ELF-1 (cell line): Measurements from ENCODE around the gene FCN3.

Source experiments
- DNase-seq: peaks from one replicate; pipeline ENCODE4 v3.0.0-alpha.2; 2016; ENCODE audit warnings: low read depth, low spot score

The FCN3 gene

GRCh38 chr1:27358038-27358927 lies 16.3 kb downstream of the FCN3 start:
- no peak for DNase-seq

DNA sequence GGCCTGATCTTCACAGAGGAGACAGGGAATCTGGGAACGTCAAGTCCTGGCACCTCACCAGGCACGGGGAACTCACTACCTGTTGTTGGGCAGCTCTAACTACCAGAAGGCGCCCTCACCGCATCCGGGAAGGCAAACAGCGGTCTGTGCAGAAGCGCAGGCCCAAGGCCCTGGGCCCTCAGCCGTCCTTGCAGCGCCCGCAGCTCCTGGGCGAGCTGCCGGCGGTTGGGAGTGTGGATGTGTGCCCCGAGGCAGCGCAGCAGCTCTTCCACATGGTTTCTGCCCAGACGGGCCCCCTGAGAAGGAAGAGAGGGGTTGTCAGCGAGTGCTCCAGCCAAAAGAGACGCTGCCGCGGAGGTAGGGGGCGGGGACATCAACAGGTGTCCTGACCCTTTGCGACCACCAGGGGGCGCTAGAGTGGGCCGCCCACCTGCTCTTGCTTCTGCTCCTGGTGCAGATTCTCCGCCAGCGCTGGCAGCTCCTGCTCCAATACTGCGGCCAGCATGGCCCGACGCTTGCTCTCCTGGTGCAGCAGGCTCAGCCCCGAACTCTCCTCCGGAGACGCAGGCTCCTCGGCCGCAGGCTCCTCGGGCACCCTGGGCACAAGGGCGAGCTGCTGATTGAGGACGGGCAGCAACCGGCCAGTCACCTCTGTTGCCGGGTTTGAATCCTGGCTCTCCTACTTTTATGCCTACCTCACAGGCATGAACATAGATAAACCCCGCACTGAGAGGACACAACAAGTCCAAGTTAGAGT lies 17.2 kb downstream of the FCN3 start:
- peak; percentile 97 for DNase-seq

GRCh38 chr1:27356619-27357280 lies 17.9 kb downstream of the FCN3 start:
- peak; percentile 53 for DNase-seq

- DNase-seq = no peak
These were observed 18.4 kb downstream of the FCN3 start for GRCh38 chr1:27356277-27356618.

DNA sequence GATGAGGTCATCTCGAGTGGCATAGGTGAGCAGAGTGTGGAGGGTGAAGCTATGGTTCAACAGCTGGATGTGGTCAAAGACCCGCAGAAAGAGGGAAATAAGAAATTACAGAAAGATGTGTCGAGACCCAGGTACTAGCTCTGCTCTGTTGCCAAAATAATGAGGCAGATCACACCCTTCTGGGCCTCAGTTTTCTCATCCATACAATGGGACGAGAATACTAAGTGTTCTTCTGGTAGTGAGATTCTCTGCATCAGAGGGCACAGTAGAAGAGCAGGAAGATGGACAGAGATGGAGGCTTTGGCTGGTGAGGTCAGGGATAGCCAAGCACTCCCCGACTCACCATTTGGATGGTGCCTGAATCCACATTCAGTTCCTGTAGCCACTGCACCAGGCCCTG lies 18.9 kb downstream of the FCN3 start:
- no peak for DNase-seq

DNA sequence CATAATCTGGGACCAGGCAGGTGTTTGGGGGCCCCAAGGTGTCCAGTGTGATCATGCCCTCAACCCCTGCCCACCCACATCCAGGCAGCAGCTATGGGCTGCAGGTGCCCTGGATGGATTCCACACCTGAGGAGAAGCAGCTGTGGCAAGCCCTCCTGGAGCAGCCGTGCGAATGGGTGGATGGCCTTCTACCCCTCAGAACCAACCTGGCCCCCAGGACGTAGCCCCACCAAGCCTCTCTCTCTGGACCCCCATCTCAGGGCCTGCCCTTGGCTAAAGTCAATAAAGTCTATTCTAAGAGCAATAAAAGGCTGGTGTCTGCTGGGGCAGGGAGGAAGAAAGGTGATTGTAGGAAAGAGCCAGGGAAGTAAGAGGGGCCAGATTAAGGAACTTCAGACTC lies 21.0 kb downstream of the FCN3 start:
- no peak for DNase-seq

DNA sequence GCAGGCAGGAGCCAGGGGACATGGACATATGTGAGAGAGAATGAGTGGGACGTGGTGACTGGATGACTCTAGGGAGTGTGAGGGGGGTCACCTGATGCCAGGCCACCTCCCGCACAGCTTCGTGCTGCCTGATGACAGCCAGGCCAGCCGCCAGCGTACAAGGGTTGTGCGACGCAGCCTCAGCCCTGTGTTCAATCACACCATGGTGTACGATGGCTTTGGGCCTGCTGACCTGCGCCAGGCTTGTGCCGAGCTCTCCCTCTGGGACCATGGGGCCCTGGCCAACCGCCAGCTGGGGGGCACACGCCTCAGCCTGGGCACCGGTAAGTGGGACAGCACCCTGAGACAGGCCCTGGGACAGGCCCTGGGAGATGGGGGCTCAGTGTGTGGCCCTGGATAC lies 21.5 kb downstream of the FCN3 start:
- DNase-seq = no peak

GRCh38 chr1:27351541-27352107 lies 23.0 kb downstream of the FCN3 start:
- no peak for DNase-seq

GRCh38 chr1:27350663-27351540 lies 23.7 kb downstream of the FCN3 start:
- peak; percentile 96 for DNase-seq

DNA sequence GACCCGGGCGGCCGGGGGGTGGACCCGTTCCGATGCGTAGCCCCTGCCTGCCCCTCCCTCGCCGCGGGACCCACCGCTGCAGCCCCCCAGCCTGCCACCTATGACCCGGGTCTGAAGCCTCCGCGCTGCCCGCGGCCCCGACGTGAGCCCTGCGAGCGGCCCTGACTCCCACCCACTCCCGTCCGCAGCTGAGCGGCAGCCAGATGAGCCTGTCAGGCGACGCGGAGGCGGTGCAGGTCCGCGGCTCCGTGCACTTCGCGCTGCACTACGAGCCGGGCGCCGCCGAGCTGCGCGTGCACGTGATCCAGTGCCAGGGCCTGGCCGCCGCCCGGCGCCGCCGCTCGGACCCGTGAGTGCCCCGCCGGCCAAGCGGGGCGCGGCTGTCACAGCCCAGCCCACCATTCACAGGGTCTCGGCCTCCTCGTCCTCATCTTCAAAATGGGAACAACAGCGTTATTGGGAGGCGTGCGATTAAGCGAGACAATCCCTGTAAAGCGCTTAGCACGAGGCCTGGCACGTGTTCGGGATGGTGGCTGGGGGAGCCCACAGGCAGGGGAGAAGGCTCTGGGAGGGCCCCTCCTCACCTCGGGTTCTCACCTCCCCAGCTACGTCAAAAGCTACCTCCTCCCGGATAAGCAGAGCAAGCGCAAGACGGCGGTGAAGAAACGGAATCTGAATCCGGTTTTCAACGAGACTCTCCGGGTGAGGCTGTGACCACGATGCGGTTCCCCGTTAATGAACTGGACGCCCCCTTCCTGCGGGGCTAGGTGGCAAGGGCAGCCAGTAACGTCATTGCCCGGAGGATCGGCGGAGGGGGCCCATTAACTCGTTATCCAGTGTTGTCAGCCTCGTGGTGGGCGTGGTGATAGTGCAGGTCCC lies 24.6 kb downstream of the FCN3 start:
- DNase-seq = peak; percentile 85

- peak; percentile 83 for DNase-seq
These were observed 25.5 kb downstream of the FCN3 start for GRCh38 chr1:27348861-27349783.

DNA sequence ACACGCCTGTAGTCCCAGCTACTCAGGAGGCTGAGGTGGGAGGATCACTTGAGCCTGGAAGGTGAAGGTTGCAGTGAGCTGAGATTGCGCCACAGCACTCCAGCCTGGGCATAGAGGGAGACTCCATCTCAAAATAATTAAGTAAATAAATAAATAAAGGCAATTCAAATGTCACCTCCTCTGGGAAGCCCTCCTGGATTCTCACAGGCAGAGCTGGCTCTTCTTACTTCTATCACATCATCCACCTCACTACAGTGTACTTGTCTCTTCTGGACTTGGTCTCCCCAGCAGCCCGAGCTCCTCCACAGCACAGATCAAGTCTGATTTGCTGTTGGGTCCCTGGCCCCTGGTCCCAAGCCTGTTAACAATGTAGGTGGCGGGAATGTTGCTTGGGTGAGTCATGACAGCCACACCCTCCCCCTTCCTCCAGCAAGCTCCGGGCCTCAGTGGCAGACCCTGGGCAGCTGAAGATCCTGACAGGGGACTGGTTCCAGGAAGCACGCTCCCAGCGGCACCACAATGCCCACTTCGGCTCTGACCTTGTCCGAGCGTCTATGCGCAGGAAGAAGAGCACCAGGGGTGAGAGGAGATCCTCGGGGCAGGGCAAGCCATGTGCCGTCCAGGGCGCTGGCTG lies 27.5 kb downstream of the FCN3 start:
- peak; percentile 70 for DNase-seq

DNA sequence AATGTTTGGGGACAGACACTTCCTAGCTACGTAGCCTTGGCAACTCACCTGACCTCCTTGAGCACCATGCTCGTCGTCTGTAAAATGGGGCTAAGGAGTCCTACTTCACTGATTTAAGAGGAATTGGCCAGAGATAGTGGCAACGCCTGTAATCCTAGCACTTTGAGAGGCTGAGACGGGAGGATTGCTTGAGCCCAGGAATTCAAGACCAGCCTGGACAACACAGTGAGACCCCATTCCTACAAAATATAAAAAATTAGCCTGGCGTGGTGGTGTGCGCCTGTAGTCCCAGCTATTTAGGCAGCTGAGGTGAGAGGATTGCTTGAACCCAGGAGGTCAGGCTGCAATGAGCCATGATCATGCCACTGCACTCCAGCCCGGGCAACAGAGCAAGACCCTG lies 28.3 kb downstream of the FCN3 start:
- no peak for DNase-seq

GRCh38 chr1:27345272-27345671 lies 29.4 kb downstream of the FCN3 start:
- DNase-seq = no peak

GRCh38 chr1:27343639-27344025 lies 31.0 kb downstream of the FCN3 start:
- DNase-seq = no peak

- DNase-seq = peak; percentile 54
These were observed 31.6 kb downstream of the FCN3 start for GRCh38 chr1:27342778-27343638.

- DNase-seq = no peak
These were observed 32.2 kb downstream of the FCN3 start for GRCh38 chr1:27342391-27342777.
